HL-60/S4 treated with phorbol 12-myristate 13-acetate at 8.2 ng/mL for 4 days and 3 days (cell line): ENCODE results near the gene LCP1.

Experiments used
- in situ Hi-C: fragments of 300-500 bp; cut with MboI; formaldehyde crosslinking; loops from 2 replicates; pipeline ENCODE4 v1.15.0; 2022; ENCODE audit warnings: low sequenced_read_pairs

Gene LCP1

DNA sequence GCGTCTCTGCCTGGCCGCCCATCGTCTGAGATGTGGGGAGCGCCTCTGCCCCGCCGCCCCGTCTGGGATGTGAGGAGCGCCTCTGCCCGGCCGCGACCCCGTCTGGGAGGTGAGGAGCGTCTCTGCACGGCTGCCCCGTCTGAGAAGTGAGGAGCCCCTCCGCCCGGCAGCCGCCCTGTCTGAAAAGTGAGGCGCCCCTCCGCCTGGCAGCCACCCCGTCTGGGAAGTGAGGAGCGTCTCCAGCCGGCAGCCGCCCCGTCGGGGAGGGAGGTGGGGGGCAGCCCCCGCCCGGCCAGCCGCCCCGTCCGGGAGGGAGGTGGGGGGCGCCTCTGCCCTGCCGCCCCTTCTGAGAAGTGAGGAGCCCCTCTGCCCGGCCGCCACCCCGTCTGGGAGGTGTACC, 19.2 kb downstream of the LCP1 start:
- in situ Hi-C loops, result loop anchor here (25.0 kb wide), 1 partner anchor 125 kb away; no protein-coding TSS in a partner anchor

DNA sequence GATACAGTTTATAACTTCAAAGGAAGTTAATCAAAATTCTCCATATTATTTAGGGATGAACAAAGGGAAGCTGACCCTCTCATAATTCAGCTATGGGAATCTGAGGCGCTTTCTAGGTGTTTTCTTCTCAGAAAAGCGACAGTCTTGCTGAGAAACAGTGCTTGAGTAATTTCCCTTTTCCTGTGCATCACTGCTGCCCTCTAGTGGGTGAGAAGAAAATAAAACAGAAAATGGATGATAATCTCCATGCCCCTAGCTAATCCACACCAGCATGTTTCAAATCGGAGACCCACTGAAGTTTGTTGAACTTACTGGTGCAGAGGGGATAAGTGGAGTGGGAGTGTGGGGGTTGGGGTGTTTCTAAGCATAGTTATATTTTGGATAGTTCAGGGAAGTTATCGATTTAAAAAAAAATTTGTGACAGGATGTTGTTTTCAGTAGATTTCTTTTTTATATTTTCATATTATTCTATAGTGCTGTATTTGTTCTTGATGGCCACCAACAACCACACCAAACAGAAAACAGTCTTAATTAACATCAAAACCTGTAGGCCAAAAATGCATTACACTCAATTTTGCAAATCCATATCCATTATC, 21.4 kb downstream of the LCP1 start:
- in situ Hi-C loops, result loop anchor here (25.0 kb wide), 1 partner anchor 127 kb away; no protein-coding TSS in a partner anchor

- in situ Hi-C loops, result loop anchor here (25.0 kb wide), 1 partner anchor 127 kb away; no protein-coding TSS in a partner anchor
These were observed 21.9 kb downstream of the LCP1 start for GRCh38 chr13:46160065-46160464.

DNA sequence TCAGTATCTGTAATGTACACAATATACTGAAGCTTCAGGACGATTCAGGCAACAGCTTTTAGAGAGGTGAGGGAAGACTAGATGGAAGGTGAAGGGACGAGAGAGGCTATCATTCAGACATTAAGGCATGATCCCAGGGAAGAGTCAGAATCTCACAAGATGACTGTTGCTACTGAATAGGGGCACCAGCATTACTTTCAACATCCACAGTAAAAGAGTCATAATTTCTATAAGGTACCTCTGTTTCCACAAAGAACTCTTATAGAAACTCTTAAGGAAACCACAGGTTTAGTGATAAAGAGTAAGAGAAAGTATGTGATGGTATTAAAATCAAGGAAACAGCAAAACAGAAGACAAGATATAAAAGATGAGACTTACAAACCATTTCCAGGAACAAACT, 23.0 kb downstream of the LCP1 start:
- in situ Hi-C loops, result loop anchor here (25.0 kb wide), 1 partner anchor 128 kb away; no protein-coding TSS in a partner anchor

DNA sequence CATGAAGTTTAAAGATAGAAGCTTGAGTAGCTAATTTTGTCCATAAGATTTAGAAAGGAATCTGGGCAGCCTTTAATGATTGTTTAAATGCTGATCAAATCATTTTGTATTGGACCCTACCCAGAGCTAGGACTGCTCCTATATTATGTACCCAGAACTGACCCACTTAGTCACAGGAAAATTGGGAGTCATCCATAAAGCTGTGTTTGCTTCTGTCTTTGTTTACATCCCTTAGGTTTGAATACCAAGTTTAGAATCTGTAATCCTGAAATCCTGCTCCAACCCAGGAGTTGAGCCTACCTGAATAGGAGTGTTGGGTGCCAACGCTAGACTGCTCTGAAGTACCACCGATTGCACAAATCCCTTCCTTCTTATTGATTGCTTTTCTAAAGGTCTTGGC, 23.8 kb downstream of the LCP1 start:
- in situ Hi-C loops, result loop anchor here (25.0 kb wide), 1 partner anchor 129 kb away; no protein-coding TSS in a partner anchor

DNA sequence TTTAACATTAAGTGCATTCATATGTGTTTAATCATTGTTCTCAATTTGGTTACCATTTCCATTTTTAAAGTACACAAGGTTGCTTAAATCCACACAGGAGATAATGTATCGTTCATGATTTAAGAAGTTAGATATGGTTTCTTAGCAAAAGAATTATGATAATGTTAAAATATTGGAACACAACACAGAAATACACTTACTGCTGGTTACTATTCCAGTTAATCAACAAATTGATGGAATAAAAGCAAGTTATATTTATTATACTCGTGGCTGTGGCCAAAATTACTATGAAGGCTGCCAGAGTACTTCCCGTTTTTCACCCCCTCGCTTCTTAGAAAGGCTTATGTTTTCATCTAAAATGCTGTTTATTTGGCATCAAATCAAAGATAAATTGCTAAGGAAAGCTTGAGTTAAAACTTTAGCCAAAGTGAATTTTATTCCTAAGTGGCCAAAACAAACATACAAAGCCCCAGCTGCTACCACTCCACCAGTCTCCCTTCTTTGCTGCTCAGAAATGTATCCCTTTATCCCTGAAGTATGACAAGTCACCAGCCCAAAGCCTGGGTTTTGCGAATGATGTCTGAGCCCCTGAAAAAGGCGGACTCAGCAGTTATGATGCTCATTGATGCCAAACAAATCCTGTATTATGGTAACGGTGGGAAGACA, 27.7 kb downstream of the LCP1 start:
- in situ Hi-C loops, result loop anchor here (25.0 kb wide), 1 partner anchor 133 kb away; no protein-coding TSS in a partner anchor

GRCh38 chr13:46152627-46153328, 29.2 kb downstream of the LCP1 start:
- in situ Hi-C loops, result loop anchor here (25.0 kb wide), 1 partner anchor 135 kb away; no protein-coding TSS in a partner anchor

- in situ Hi-C loops, result loop anchor here (25.0 kb wide), 1 partner anchor 137 kb away; no protein-coding TSS in a partner anchor
These were observed 31.8 kb downstream of the LCP1 start for GRCh38 chr13:46150134-46150693.

DNA sequence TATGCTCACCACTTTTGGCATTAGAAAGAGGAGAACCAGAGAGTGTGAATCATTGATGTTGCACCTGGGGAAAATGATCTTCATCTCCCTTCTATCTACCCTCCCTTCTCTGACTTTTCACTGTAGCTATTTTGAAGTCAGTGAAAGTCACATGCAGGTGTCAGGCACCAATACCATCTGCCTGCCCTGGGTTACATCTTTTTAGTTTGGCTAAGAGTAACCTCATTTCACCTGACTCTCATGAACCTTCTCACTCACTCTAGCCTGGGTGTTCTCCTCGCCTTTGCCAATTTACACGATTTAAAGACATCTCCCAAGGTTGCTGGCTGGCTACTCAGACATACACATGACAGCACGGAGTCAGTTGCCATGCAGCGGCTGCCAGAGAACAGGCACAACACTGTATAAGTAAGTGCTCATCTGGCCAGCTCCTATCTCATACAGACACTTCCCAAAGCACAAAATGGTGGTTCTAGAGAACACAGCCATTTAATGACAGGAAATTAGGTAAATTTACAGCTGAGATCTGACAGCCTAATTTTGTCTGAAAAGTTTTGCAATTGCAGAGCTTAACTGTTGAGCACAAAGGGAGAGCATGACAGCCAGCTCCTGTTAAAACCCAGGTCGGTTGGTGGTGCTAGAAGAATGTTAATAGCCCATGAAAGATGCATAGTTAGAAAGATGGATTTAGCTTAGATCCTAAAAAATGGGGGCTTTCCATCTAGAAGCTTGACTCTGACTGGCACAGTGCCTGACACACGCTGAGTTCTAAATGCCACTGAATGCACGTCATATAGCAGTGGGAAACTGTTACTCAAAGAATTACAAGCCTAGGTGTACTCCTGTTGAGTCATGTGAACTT, 32.5 kb downstream of the LCP1 start:
- in situ Hi-C loops, result loop anchor here (25.0 kb wide), 1 partner anchor 138 kb away; no protein-coding TSS in a partner anchor

DNA sequence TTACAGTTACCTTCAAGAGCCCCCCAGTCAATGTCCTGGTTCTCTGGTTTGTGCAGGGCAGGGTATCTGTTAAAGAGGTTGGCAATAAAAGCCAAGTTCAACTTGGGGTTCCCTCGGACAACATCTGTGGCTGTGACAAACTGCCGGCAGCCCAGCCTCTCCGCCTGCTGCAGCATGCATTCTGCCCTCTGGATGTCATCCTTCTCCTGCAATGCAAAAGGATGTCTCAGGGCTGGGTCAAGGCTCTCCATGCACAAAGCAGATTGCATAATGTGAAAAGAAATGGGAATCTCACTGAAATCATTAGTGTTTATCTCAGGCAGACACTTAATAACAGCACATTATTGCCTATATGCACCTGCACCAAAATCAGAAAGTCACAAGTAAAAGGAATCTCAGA, 35.1 kb downstream of the LCP1 start:
- in situ Hi-C loops, result no loop called here

GRCh38 chr13:46145950-46146349, 36.0 kb downstream of the LCP1 start:
- in situ Hi-C loops, result no loop called here

DNA sequence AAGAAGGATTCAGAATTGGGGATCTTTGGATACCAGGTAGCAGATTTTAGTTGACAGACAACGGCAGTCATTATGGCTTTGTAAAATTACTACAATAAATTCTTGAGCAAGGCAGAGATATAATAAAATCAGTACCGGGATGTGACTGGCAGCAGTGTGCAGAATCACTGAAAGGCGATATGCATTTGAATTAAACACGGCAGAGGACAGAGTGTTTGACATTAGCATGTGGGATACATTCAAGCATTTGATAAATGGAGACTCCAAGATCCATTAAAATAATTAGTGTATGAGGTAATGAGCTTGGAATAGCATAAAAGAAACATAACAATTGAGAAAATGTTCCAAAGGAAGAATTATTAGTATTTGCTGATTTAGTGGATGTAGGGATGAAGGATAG, 36.8 kb downstream of the LCP1 start:
- in situ Hi-C loops, result no loop called here

DNA sequence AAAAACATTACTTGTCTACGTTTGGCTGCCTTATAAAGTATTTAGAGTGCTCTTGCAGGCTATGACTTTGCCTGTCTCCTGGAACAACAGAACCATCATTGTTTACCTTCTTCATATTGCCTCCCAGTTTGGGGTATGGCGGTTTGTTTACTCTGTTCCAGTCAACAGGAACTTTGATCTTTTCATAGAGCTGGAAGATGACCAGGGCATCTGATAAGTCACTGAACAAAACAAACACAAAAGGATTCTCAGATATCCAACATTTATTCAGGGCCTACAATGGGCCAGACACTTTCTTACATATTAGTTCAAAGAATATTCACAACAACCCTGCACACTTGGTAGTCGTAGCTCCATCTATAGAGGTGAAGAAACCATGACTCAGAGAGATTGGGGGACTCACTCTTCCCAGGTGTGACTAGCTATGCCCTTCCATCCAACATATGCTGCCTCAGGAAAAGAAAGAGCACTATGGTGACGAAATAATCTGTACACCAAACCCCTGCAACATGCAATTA, 38.7 kb downstream of the LCP1 start:
- in situ Hi-C loops, result no loop called here

DNA sequence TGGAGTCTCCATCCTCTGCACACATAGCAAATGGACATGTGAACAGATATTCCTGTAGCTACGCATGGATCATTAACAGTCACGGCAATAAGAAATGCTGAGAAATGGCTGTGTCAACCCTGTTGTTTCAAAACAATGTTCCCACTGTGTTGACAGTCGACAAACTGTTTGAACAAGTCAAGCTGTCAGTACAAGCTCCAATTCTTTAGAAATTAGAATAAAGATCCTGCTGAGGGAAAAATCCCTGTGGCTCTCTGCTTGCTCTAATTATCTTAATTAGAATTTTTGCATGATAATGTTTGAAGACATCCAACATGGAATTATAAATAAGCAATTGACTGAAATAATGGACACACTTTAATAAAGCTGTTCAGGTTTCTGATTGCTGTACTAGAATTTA, 39.2 kb downstream of the LCP1 start:
- in situ Hi-C loops, result no loop called here

DNA sequence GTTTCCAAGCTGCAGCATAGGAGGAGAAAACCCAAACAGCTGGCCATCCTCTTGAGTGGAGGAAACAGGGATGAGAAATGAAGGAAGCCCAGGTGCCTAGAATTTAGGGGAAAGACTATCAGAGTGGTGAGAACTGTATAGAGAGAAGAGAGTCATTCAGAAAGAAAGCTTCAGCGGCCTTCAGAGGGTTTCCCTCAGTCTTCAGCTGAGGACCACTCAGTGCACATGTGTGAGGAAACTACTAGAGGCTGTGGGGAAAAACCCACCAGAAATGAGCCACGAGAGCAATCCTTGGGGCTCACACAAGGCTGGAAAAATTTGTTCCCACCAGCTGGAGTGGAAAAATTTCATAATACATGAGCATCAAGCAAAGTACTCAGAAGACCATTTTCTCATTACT, 41.9 kb downstream of the LCP1 start:
- in situ Hi-C loops, result no loop called here

- in situ Hi-C loops, result no loop called here
These were observed 44.2 kb downstream of the LCP1 start for GRCh38 chr13:46137627-46138317.

- in situ Hi-C loops, result no loop called here
These were observed 45.3 kb downstream of the LCP1 start for GRCh38 chr13:46136688-46137087.

GRCh38 chr13:46134961-46135522, 46.9 kb downstream of the LCP1 start:
- in situ Hi-C loops, result no loop called here

DNA sequence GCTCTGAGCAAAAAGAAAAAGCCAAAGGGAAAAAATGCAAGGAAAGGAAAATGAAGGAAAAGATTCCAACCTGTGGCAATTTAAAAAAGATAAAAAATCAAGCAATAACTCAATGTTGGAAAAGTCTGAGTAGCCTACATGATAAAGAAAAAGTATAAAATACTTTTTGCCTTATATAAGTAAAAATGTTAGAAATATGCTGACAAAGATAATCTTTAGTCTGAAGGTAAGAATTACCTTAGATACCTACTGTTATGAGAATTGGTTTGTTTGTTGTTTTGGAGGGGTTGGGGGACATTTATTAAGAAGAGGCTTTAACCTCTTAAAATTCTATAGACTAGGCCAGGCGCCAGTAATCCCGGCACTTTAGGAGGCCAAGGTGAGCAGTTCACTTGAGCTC, 47.5 kb downstream of the LCP1 start:
- in situ Hi-C loops, result no loop called here
